ENCODE results near the gene PLXDC2. TPM values are rescaled to one million over a fixed set of nuclear protein-coding genes. Genes with fewer than 3 reads are reported as not detected.

Gene PLXDC2
- total and polyA plus RNA-seq, 10 donors = 1.8 to 50.4 (median 29.7) TPM

DNA sequence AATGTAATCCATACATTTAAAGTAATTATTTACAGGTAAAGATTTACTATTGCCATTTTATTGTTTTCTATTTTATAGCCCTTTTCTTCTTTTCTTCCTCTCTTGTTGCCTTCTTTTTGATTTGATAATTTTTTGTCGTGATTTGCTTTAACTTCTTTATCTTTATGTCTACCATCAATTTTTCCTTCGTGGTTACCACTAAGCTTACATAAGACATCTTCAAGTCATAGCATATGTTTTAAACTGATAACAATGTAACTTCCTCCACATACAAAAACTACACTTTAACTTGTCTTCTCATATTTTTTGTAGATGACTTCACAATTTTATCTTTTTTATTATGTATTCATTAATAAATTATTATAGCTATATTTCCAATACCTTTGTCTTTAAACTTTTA is 316.6 kb downstream of the PLXDC2 start:
- DNase-seq = no peak
- WGBS, 5 donors = 25 to 56% (median 48%) methylated on average over 2 of the region's 2 CpGs
- Histone ChIP-seq H3K36me3 (no peaks in the 10 kb centered on the region), H3K27me3 (replicated peaks in 1 of 7) (no peaks in the 10 kb centered on the region), H3K4me1 (no peaks in the 10 kb centered on the region), H3K9me3 (peaks cover 3 to 61% (median 44%) of the 10 kb centered on the region in 8 donors), H3K27ac (no peak overlapping the region), H3K4me3 (no peak overlapping the region)
- intact Hi-C loops (cut with DNase I; ENCODE audit: low total_unique reads) = no loop called here
- TF ChIP-seq, protein P1, sequence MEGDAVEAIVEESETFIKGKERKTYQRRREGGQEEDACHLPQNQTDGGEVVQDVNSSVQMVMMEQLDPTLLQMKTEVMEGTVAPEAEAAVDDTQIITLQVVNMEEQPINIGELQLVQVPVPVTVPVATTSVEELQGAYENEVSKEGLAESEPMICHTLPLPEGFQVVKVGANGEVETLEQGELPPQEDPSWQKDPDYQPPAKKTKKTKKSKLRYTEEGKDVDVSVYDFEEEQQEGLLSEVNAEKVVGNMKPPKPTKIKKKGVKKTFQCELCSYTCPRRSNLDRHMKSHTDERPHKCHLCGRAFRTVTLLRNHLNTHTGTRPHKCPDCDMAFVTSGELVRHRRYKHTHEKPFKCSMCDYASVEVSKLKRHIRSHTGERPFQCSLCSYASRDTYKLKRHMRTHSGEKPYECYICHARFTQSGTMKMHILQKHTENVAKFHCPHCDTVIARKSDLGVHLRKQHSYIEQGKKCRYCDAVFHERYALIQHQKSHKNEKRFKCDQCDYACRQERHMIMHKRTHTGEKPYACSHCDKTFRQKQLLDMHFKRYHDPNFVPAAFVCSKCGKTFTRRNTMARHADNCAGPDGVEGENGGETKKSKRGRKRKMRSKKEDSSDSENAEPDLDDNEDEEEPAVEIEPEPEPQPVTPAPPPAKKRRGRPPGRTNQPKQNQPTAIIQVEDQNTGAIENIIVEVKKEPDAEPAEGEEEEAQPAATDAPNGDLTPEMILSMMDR (IDR thresholded peaks at IDR 0.05 in 8 of 11, conservative IDR thresholded peaks at IDR 0.05 in 3 of 11) = no peak
- TF ChIP-seq POLR2AphosphoS5 (IDR thresholded peaks at IDR 0.05) (no peak), POLR2A (IDR thresholded peaks at IDR 0.05) (no peak)

DNA sequence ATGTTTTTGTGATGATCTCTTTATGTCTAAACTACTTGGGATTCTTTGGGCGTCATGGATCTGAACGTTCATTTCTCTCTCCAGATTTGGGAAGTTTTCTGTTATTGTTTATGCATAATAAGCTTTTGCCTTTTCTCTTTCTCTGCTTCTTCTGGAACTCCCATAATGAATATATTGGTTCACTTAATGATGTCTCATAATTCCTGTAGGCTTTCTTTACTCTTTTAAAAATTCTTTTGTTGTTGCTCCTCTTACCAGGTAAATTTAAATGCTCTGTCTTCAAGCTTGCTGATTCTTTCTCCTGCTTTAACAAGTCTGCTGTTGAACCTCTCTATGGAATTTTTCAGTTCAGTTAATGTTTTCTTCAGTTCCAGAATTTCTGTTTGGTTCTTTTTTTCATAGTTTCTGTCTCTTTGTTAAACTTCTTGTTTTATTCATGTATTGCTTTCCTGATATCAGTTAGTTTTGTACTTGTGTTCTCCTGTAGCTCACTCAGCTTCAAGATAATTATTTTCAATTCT is 317.5 kb downstream of the PLXDC2 start:
- no peak for DNase-seq
- Histone ChIP-seq H3K27ac (no peak overlapping the region), H3K4me1 (no peaks in the 10 kb centered on the region), H3K36me3 (no peaks in the 10 kb centered on the region), H3K9me3 (peaks cover 3 to 61% (median 41%) of the 10 kb centered on the region in 8 donors), H3K4me3 (no peak overlapping the region), H3K27me3 (replicated peaks in 1 of 7) (no peaks in the 10 kb centered on the region)
- TF ChIP-seq, protein P1 (IDR thresholded peaks at IDR 0.05 in 8 of 11, conservative IDR thresholded peaks at IDR 0.05 in 3 of 11) = no peak
- TF ChIP-seq POLR2A (IDR thresholded peaks at IDR 0.05) (no peak), POLR2AphosphoS5 (IDR thresholded peaks at IDR 0.05) (no peak)
- intact Hi-C loops (cut with DNase I; ENCODE audit: low total_unique reads) = no loop called here
- 90 to 99% (median 96%) methylated on average over 2 of the region's 2 CpGs for WGBS, 5 donors

DNA sequence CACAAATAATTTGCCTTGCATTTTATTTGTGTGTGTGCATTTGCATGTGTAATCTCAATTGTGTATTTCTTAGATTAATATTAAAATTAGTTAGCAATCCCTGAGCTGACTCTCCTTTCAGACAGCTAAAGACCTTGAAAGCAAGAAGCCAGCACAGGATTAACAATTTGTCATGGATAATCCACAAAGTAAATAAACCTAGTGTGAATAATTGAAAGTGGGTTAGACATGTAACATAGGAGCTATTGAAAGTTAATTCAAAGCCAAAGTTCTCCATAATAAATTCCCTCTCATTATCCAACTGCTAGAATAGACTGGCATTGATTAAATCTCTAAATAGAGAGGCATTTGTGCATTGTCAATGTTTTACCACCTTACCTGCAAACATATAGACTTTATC is 326.1 kb downstream of the PLXDC2 start:
- Histone ChIP-seq H3K9me3 (peaks cover 0 to 11% (median 0%) of the 10 kb centered on the region in 8 donors), H3K27ac (no peak overlapping the region), H3K4me3 (no peak overlapping the region), H3K4me1 (no peaks in the 10 kb centered on the region), H3K36me3 (no peaks in the 10 kb centered on the region), H3K27me3 (replicated peaks in 1 of 7) (no peaks in the 10 kb centered on the region)
- DNase-seq = no peak
- TF ChIP-seq POLR2AphosphoS5 (IDR thresholded peaks at IDR 0.05) (no peak), POLR2A (IDR thresholded peaks at IDR 0.05) (no peak)
- TF ChIP-seq, protein P1 (IDR thresholded peaks at IDR 0.05 in 8 of 11, conservative IDR thresholded peaks at IDR 0.05 in 3 of 11) = no peak
- intact Hi-C loops (cut with DNase I; ENCODE audit: low total_unique reads) = no loop called here

DNA sequence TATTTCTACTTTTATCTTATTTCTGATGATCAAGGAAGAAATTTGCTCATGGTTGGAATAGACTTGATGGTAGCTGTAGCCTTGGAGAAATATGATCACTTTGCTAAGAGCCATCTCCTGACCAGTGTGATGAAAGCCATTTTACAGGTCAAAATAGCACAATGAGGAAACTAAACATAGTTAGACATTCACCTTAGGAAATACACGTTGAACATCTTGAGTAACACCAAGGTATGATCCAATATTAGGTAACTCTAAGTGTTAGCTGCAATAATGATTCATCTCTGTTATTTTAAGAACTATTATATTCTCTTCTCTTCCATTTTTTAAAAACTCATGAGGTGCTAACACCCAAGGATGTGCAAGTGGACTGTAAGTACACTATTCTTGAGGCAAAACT is 328.0 kb downstream of the PLXDC2 start:
- Histone ChIP-seq H3K27me3 (replicated peaks in 1 of 7) (no peaks in the 10 kb centered on the region), H3K4me3 (no peak overlapping the region), H3K4me1 (no peaks in the 10 kb centered on the region), H3K9me3 (peaks cover 0 to 8% (median 0%) of the 10 kb centered on the region in 8 donors), H3K27ac (no peak overlapping the region), H3K36me3 (no peaks in the 10 kb centered on the region)
- TF ChIP-seq POLR2AphosphoS5 (IDR thresholded peaks at IDR 0.05) (no peak), POLR2A (IDR thresholded peaks at IDR 0.05) (no peak)
- TF ChIP-seq, protein P1 (IDR thresholded peaks at IDR 0.05 in 8 of 11, conservative IDR thresholded peaks at IDR 0.05 in 3 of 11) = no peak
- no peak for DNase-seq
- intact Hi-C loops (cut with DNase I; ENCODE audit: low total_unique reads) = no loop called here
- WGBS, 5 donors = 46 to 77% (median 59%) methylated on average over 1 of the region's 1 CpG
